ENCODE data around the gene ATP11B.

GRCh38 chr3:182782149-182782548, 11.2 kb upstream of the ATP11B start:
- TF ChIP-seq CTCF (IDR thresholded peaks at IDR 0.05; ENCODE audit: insufficient read depth, low read length, poor library complexity, severe bottlenecking) (no peak), EZH2phosphoT487 (conservative IDR thresholded peaks at IDR 0.05; ENCODE audit: low read length) (no peak)
